SIG-M5 treated with dmso at 0.1 percent for 504 hours (cell line): ENCODE data around the gene CACNB3.
"Not testable (repeated sequence)": the region's sequence is repeated elsewhere in the genome, so short reads cannot be mapped to it uniquely, and the experiment has no call there.

ENCODE experiments used
- DNase-seq: peaks from one replicate; lab custom pipeline; 2025; ENCODE audit not compliant: unreplicated experiment; lab: John Stamatoyannopoulos, UW

CACNB3 gene

GRCh38 chr12:48816143-48816854 lies 2.0 kb upstream of the CACNB3 start:
- DNase-seq = no peak

- DNase-seq = no peak
These were observed 715 bp downstream of the CACNB3 start for GRCh38 chr12:48818831-48819590.

- no peak for DNase-seq
These were observed 1.9 kb downstream of the CACNB3 start for GRCh38 chr12:48819986-48820725.

GRCh38 chr12:48822139-48822538 lies 3.8 kb downstream of the CACNB3 start:
- no peak for DNase-seq

GRCh38 chr12:48822711-48823110 lies 4.4 kb downstream of the CACNB3 start:
- DNase-seq = no peak

GRCh38 chr12:48823281-48823680 lies 5.0 kb downstream of the CACNB3 start:
- no peak for DNase-seq

GRCh38 chr12:48824112-48824511 lies 5.8 kb downstream of the CACNB3 start:
- no peak for DNase-seq

- no peak for DNase-seq
These were observed 6.6 kb downstream of the CACNB3 start for GRCh38 chr12:48824905-48825304.

GRCh38 chr12:48826209-48826855 lies 8.0 kb downstream of the CACNB3 start:
- DNase-seq = no peak

GRCh38 chr12:48827026-48827425 lies 8.7 kb downstream of the CACNB3 start:
- no peak for DNase-seq

- no peak for DNase-seq
These were observed 9.3 kb downstream of the CACNB3 start for GRCh38 chr12:48827513-48828096.

- DNase-seq = no peak
These were observed 10.0 kb downstream of the CACNB3 start for GRCh38 chr12:48828293-48828692.

GRCh38 chr12:48828841-48829575 lies 10.7 kb downstream of the CACNB3 start:
- DNase-seq = no peak

- DNase-seq = no peak
These were observed 13.0 kb downstream of the CACNB3 start for GRCh38 chr12:48831257-48831656.

- no peak for DNase-seq
These were observed 14.2 kb downstream of the CACNB3 start for GRCh38 chr12:48832321-48833060.

GRCh38 chr12:48838048-48838447 lies 19.8 kb downstream of the CACNB3 start:
- DNase-seq = no peak

- DNase-seq = not testable (repeated sequence)
These were observed 23.7 kb downstream of the CACNB3 start for GRCh38 chr12:48842021-48842420.

- peak; percentile 99 for DNase-seq
These were observed 33.8 kb downstream of the CACNB3 start, which contains the start of gene DDX23 for GRCh38 chr12:48851883-48852733. Gene DDX23, minus strand, starts transcription at chr12:48852163. Its CDS starts 6,381 bp downstream, at chr12:48845782.
